H9 (cell line): ENCODE measurements around the gene TUSC7. TPM values are rescaled to one million over a fixed set of nuclear protein-coding genes. Genes with fewer than 3 reads are reported as not detected.

Experiments used
- DNase-seq: peaks from one replicate; pipeline ENCODE4 v3.0.0-alpha.2; 2017
- H2AFZ ChIP-seq: one replicate; pipeline ENCODE4 v1.6.1; 2013; ENCODE audit warnings: mild to moderate bottlenecking, low read length, control low read depth, moderate library complexity
- H2AK5ac ChIP-seq: 2 replicates; pipeline ENCODE4 v1.6.1; 2013; ENCODE audit warnings: low read length, control low read depth, mixed read lengths; ENCODE audit not compliant: insufficient read length
- H2BK120ac ChIP-seq: one replicate; pipeline ENCODE4 v1.6.1; 2013; ENCODE audit warnings: low read depth, mild to moderate bottlenecking, low read length, control low read depth, inconsistent platforms; ENCODE audit not compliant: poor library complexity, severe bottlenecking
- H2BK12ac ChIP-seq: 2 replicates; pipeline ENCODE4 v1.6.1; 2013; ENCODE audit warnings: low read length, control low read depth, mixed read lengths, low read depth; ENCODE audit not compliant: insufficient read length
- H2BK15ac ChIP-seq: 2 replicates; pipeline ENCODE4 v1.6.1; 2013; ENCODE audit warnings: low read depth, low read length, control low read depth
- H2BK20ac ChIP-seq: one replicate; pipeline ENCODE4 v1.6.1; 2013; ENCODE audit warnings: low read depth, mild to moderate bottlenecking, low read length, control low read depth, inconsistent platforms; ENCODE audit not compliant: poor library complexity, severe bottlenecking
- H2BK5ac ChIP-seq: 2 replicates; pipeline ENCODE4 v1.6.1; 2013; ENCODE audit warnings: low read length, control low read depth, mixed read lengths; ENCODE audit not compliant: insufficient read length
- H3K14ac ChIP-seq: 2 replicates; pipeline ENCODE4 v1.6.1; 2013; ENCODE audit warnings: low read length, control low read depth; ENCODE audit not compliant: insufficient read depth
- H3K18ac ChIP-seq: 2 replicates; pipeline ENCODE4 v1.6.1; 2013; ENCODE audit warnings: low read depth, mild to moderate bottlenecking, mixed read lengths, low read length, control low read depth; ENCODE audit not compliant: insufficient read length
- H3K23ac ChIP-seq: 2 replicates; pipeline ENCODE4 v1.6.1; 2013; ENCODE audit warnings: low read length, control low read depth, mixed read lengths, low read depth; ENCODE audit not compliant: insufficient read length
- H3K23me2 ChIP-seq: 2 replicates; pipeline ENCODE4 v1.6.1; 2013; ENCODE audit warnings: low read depth, mild to moderate bottlenecking, mixed read lengths, low read length, control low read depth; ENCODE audit not compliant: insufficient read length, poor library complexity, severe bottlenecking
- H3K27ac ChIP-seq: 2 replicates; pipeline ENCODE4 v1.5.1; 2013; ENCODE audit warnings: low read length, control low read depth, mixed read lengths, low read depth; ENCODE audit not compliant: insufficient read length
- H3K27me3 ChIP-seq: 2 replicates; pipeline ENCODE4 v1.6.1; 2013; ENCODE audit warnings: low read length, control low read depth, inconsistent platforms; ENCODE audit not compliant: insufficient read depth
- H3K4ac ChIP-seq: 2 replicates; pipeline ENCODE4 v1.6.1; 2013; ENCODE audit warnings: low read depth, mild to moderate bottlenecking, control low read depth, inconsistent platforms, low read length, moderate library complexity
- H3K4me1 ChIP-seq: 2 replicates; pipeline ENCODE4 v1.6.1; 2013; ENCODE audit warnings: low read length, control low read depth, inconsistent platforms; ENCODE audit not compliant: insufficient read depth
- H3K4me2 ChIP-seq: 2 replicates; pipeline ENCODE4 v1.6.1; 2013; ENCODE audit warnings: low read length, control low read depth, mixed read lengths; ENCODE audit not compliant: insufficient read length, insufficient read depth
- H3K56ac ChIP-seq: 2 replicates; pipeline ENCODE4 v1.6.1; 2013; ENCODE audit warnings: low read depth, mild to moderate bottlenecking, mixed read lengths, low read length, control low read depth; ENCODE audit not compliant: insufficient read length
- H3K79me1 ChIP-seq: 2 replicates; pipeline ENCODE4 v1.6.1; 2013; ENCODE audit warnings: low read depth, mild to moderate bottlenecking, moderate library complexity, low read length, control low read depth, inconsistent platforms; ENCODE audit not compliant: insufficient read depth, poor library complexity, severe bottlenecking
- H3K79me2 ChIP-seq: 2 replicates; pipeline ENCODE4 v1.6.1; 2013; ENCODE audit warnings: low read length, control low read depth, inconsistent platforms; ENCODE audit not compliant: insufficient read depth
- H3K9ac ChIP-seq: 2 replicates; pipeline ENCODE4 v1.6.1; 2013; ENCODE audit warnings: low read length, control low read depth, mixed read lengths; ENCODE audit not compliant: insufficient read length; ENCODE audit errors: extremely low read depth
- H3K9me3 ChIP-seq: one replicate; pipeline ENCODE4 v1.6.1; 2013; ENCODE audit warnings: low read depth, low read length, inconsistent platforms; ENCODE audit not compliant: control insufficient read depth
- H3T11ph ChIP-seq: one replicate; pipeline ENCODE4 v1.6.1; 2013; ENCODE audit warnings: mild to moderate bottlenecking, low read length, control low read depth, inconsistent platforms
- H4K20me1 ChIP-seq: one replicate; pipeline ENCODE4 v1.6.1; 2013; ENCODE audit not compliant: control insufficient read depth, insufficient read length, insufficient read depth
- H4K5ac ChIP-seq: 2 replicates; pipeline ENCODE4 v1.6.1; 2013; ENCODE audit warnings: low read depth, mild to moderate bottlenecking, mixed read lengths, low read length, control low read depth; ENCODE audit not compliant: insufficient read length
- H4K8ac ChIP-seq: replicated peaks from 2 replicates; pipeline ENCODE4 v1.6.1; 2013; ENCODE audit warnings: low read length, control low read depth, mixed read lengths, low read depth; ENCODE audit not compliant: insufficient read length
- H4K91ac ChIP-seq: 2 replicates; pipeline ENCODE4 v1.6.1; 2013; ENCODE audit warnings: low read depth, mild to moderate bottlenecking, moderate library complexity, mixed read lengths, low read length, control low read depth; ENCODE audit not compliant: insufficient read length
- H3K27ac Mint-ChIP-seq, 3 experiments: 2 replicates in 2 of 3; 3 replicates in 1 of 3; pipeline ENCODE4 v1.8.0; 2020 to 2021; ENCODE audit warnings: mixed read lengths in 3 of 3, mild to moderate bottlenecking in 1 of 3, moderate library complexity in 1 of 3
- H3K27me3 Mint-ChIP-seq: 2 replicates; pipeline ENCODE4 v1.8.0; 2021; ENCODE audit warnings: low read depth, mild to moderate bottlenecking, moderate library complexity, mixed read lengths
- H3K36me3 Mint-ChIP-seq, 3 experiments: 2 replicates in 2 of 3; 3 replicates in 1 of 3; pipeline ENCODE4 v1.8.0; 2020 to 2021; ENCODE audit warnings: low read depth in 3 of 3, mixed read lengths in 3 of 3; ENCODE audit not compliant: insufficient read depth in 1 of 3
- H3K4me1 Mint-ChIP-seq, 2 experiments: 2 replicates each; pipeline ENCODE4 v1.8.0; 2020; ENCODE audit warnings: mixed read lengths in 2 of 2
- H3K4me3 Mint-ChIP-seq, 2 experiments: 2 replicates in 1 of 2; 3 replicates in 1 of 2; pipeline ENCODE4 v1.8.0; 2020 to 2021; ENCODE audit warnings: mild to moderate bottlenecking in 2 of 2, mixed read lengths in 2 of 2, moderate library complexity in 1 of 2
- H3K9me3 Mint-ChIP-seq, 2 experiments: 2 replicates in 1 of 2; 3 replicates in 1 of 2; pipeline ENCODE4 v1.8.0; 2020; ENCODE audit warnings: mild to moderate bottlenecking in 2 of 2, mixed read lengths in 2 of 2, moderate library complexity in 1 of 2
- CTCF ChIP-seq: fragments of 200-600 bp; sonication (generic); conservative IDR thresholded peaks from 3 replicates; pipeline ENCODE4 v1.8.0; 2021; ENCODE audit warnings: antibody characterized with exemption, mild to moderate bottlenecking
- WGBS: extraction: QIAGEN DNeasy Blood & Tissue Kit; methylation state at CpG from one replicate; pipeline ENCODE4 v1.1.7; 2013; ENCODE audit warnings: missing lambda C conversion rate, low lambda C conversion rate, mixed read lengths; ENCODE audit not compliant: insufficient read length; ENCODE audit errors: extremely low coverage; 5-methylcytosine and 5-hydroxymethylcytosine counted together
- total RNA-seq: library from RNA; stranded (reverse); gene quantifications from 2 replicates; pipeline ENCODE4 v1.2.1, GENCODE V29; 2021

Gene TUSC7
- total RNA-seq, 1 experiment from 2014 or later: not detected

GRCh38 chr3:116669576-116669975 lies 40.0 kb upstream of the TUSC7 start:
- Histone ChIP-seq H3K4me2 (no peak overlapping the region), H3K79me1 (no peaks in the 10 kb centered on the region), H3K79me2 (no peaks in the 10 kb centered on the region), H3K9ac (no peak overlapping the region), H3K56ac (no peak overlapping the region), H2AK5ac (no peak overlapping the region), H4K91ac (no peak overlapping the region), H3K23ac (no peak overlapping the region), H3K23me2 (no peaks in the 10 kb centered on the region), H3K27ac (no peak overlapping the region), H4K5ac (no peak overlapping the region), H4K8ac (no peak overlapping the region), H3K4me1 (no peaks in the 10 kb centered on the region), H2BK12ac (no peak overlapping the region), H3T11ph (no peak overlapping the region), H2BK120ac (no peak overlapping the region), H2BK15ac (no peak overlapping the region), H2BK20ac (no peak overlapping the region), H2AFZ (no peak overlapping the region), H2BK5ac (no peak overlapping the region), H3K4ac (no peak overlapping the region), H3K27me3 (no peaks in the 10 kb centered on the region), H4K20me1 (no peaks in the 10 kb centered on the region), H3K9me3 (no peaks in the 10 kb centered on the region), H3K18ac (no peak overlapping the region), H3K14ac (no peak overlapping the region)
- no peak overlapping the region for H3K27ac Mint-ChIP-seq
- H3K27me3 Mint-ChIP-seq: no peaks in the 10 kb centered on the region
- no peaks in the 10 kb centered on the region for H3K9me3 Mint-ChIP-seq
- DNase-seq: no peak
- peaks cover 14 to 16% of the 10 kb centered on the region in 2 experiments for H3K4me1 Mint-ChIP-seq
- H3K4me3 Mint-ChIP-seq: no peak overlapping the region
- no CpG with 5 or more reads among the region's 3 CpGs for WGBS
- TF ChIP-seq CTCF: no peak
- H3K36me3 Mint-ChIP-seq: no peaks in the 10 kb centered on the region
